ENCODE measurements around the gene PITPNM3. TPM values are rescaled to one million over a fixed set of nuclear protein-coding genes. Genes with fewer than 3 reads are reported as not detected.

PITPNM3 gene
- total RNA-seq, 1 experiment from 2014 or later = 4.2 TPM

- Histone ChIP-seq H3K9me3 (ENCODE audit: control insufficient read depth in 1 of 2, insufficient read depth in 1 of 2, low read depth in 1 of 2, low read length in 2 of 2) (no peaks in the 10 kb centered on the region), H3K4me3 (replicated peaks in 1 of 2; ENCODE audit: low read depth in 1 of 2, low read length in 2 of 2) (no peak overlapping the region), H3K27ac (ENCODE audit: low read depth, low read length) (no peak overlapping the region), H2AFZ (ENCODE audit: low read depth, low read length, poor library complexity, severe bottlenecking) (no peak overlapping the region), H4K20me1 (ENCODE audit: insufficient read depth) (no peaks in the 10 kb centered on the region), H3K27me3 (ENCODE audit: insufficient read depth, low read length) (no peaks in the 10 kb centered on the region), H3K9ac (ENCODE audit: low read length) (no peak overlapping the region), H3K4me2 (ENCODE audit: low read length) (no peak overlapping the region), H3K36me3 (ENCODE audit: control insufficient read depth in 1 of 2, insufficient read depth in 2 of 2, low read length in 2 of 2) (no peaks in the 10 kb centered on the region), H3K9me2 (ENCODE audit: insufficient read depth) (no peaks in the 10 kb centered on the region), H3K79me2 (ENCODE audit: insufficient read depth, low read length) (no peaks in the 10 kb centered on the region), H3K4me1 (ENCODE audit: control insufficient read depth in 1 of 2, insufficient read depth in 2 of 2, low read length in 2 of 2) (peaks cover 8 to 12% of the 10 kb centered on the region in 2 experiments)
- intact Hi-C loops (cut with micrococcal nuclease) = no loop called here
- ATAC-seq (no peak), DNase-seq (ENCODE audit: low read depth, low spot score) (no peak)
- BruUV-seq (replicated peaks) = no TSS peak
- ChIA-PET RAD21 (ENCODE audit: low non-redundant PET in 1 of 2, low total read pairs in 2 of 2, uncharacterized antibody in 2 of 2, unreplicated experiment in 2 of 2) (no interaction called here), POLR2A (no interaction called here), CTCF (no interaction called here)
- TF ChIP-seq EZH2phosphoT487 (IDR thresholded peaks at IDR 0.05; ENCODE audit: borderline replicate concordance) (no peak), CTCF (IDR thresholded peaks at IDR 0.05 in 2 of 3, conservative IDR thresholded peaks at IDR 0.05 in 1 of 3; ENCODE audit: borderline replicate concordance in 1 of 3, insufficient read depth in 1 of 3, low read depth in 2 of 3, low read length in 2 of 3) (no peak), YY1 (IDR thresholded peaks at IDR 0.05; ENCODE audit: extremely low read depth, insufficient replicate concordance, low read depth, low read length) (no peak), RAD21 (IDR thresholded peaks at IDR 0.05; ENCODE audit: low read depth) (no peak), ATF3 (IDR thresholded peaks at IDR 0.05) (no peak)
Observed at GRCh38 chr17:6501359-6501758, 55.0 kb downstream of the PITPNM3 start.

- H3K9ac ChIP-seq (ENCODE audit: low read length) = no peak overlapping the region
- no peak overlapping the region for H2AFZ ChIP-seq (ENCODE audit: low read depth, low read length, poor library complexity, severe bottlenecking)
- H3K9me3 ChIP-seq (ENCODE audit: control insufficient read depth in 1 of 2, insufficient read depth in 1 of 2, low read depth in 1 of 2, low read length in 2 of 2) = no peaks in the 10 kb centered on the region
- H3K9me2 ChIP-seq (ENCODE audit: insufficient read depth) = no peaks in the 10 kb centered on the region
- intact Hi-C loops (cut with micrococcal nuclease) = no loop called here
- DNase-seq (ENCODE audit: low read depth, low spot score) (no peak), ATAC-seq (no peak)
- H3K79me2 ChIP-seq (ENCODE audit: insufficient read depth, low read length) = no peaks in the 10 kb centered on the region
- RAD21 ChIA-PET (ENCODE audit: low non-redundant PET in 1 of 2, low total read pairs in 2 of 2, uncharacterized antibody in 2 of 2, unreplicated experiment in 2 of 2) = no interaction called here
- POLR2A ChIA-PET = no interaction called here
- H3K4me1 ChIP-seq (ENCODE audit: control insufficient read depth in 1 of 2, insufficient read depth in 2 of 2, low read length in 2 of 2) = no peaks in the 10 kb centered on the region
- BruUV-seq (replicated peaks) = no TSS peak
- no peaks in the 10 kb centered on the region for H3K27me3 ChIP-seq (ENCODE audit: insufficient read depth, low read length)
- no peak overlapping the region for H3K4me3 ChIP-seq (replicated peaks in 1 of 2; ENCODE audit: low read depth in 1 of 2, low read length in 2 of 2)
- H3K36me3 ChIP-seq (ENCODE audit: control insufficient read depth in 1 of 2, insufficient read depth in 2 of 2, low read length in 2 of 2) = no peaks in the 10 kb centered on the region
- no peak overlapping the region for H3K27ac ChIP-seq (ENCODE audit: low read depth, low read length)
- CTCF ChIA-PET = no interaction called here
- H3K4me2 ChIP-seq (ENCODE audit: low read length) = no peak overlapping the region
- no peaks in the 10 kb centered on the region for H4K20me1 ChIP-seq (ENCODE audit: insufficient read depth)
- TF ChIP-seq JUND (IDR thresholded peaks at IDR 0.05) (no peak), SRF (IDR thresholded peaks at IDR 0.05; ENCODE audit: low read depth) (no peak), ATF3 (IDR thresholded peaks at IDR 0.05) (no peak), EGR1 (IDR thresholded peaks at IDR 0.05; ENCODE audit: low read depth) (no peak), SIN3A (IDR thresholded peaks at IDR 0.05; ENCODE audit: low read depth) (no peak), CEBPB (IDR thresholded peaks at IDR 0.05; ENCODE audit: low read depth) (no peak), ZBTB33 (IDR thresholded peaks at IDR 0.05; ENCODE audit: extremely low read depth, insufficient replicate concordance, low read length) (no peak), POLR2A (IDR thresholded peaks at IDR 0.05; ENCODE audit: borderline replicate concordance, extremely low read depth, insufficient read depth, insufficient read length) (no peak), ZFX (IDR thresholded peaks at IDR 0.05) (no peak), SP1 (IDR thresholded peaks at IDR 0.05; ENCODE audit: low read depth) (no peak), POLR2AphosphoS5 (IDR thresholded peaks at IDR 0.05; ENCODE audit: low read depth, low read length) (no peak)
Observed at GRCh38 chr17:6498901-6499540, 57.3 kb downstream of the PITPNM3 start.

All from HCT116 (cell line).